ENCODE results near the gene HHAT.

Gene HHAT

GRCh38 chr1:210303391-210303790 is 25.3 kb upstream of the HHAT start:
- no peak overlapping the region for H2BK120ac ChIP-seq (ENCODE audit: low read depth, low read length)
- H4K8ac ChIP-seq (ENCODE audit: low read depth, low read length), result no peak overlapping the region
- H2BK15ac ChIP-seq (ENCODE audit: low read length), result peak overlapping the region; percentile 75
- WGBS, 2 donors (ENCODE audit: extremely low coverage in 2 of 2, insufficient read length in 2 of 2, insufficient replicate concordance in 1 of 2), result no CpG with 5 or more reads among the region's 8 CpGs
- DNase-seq (ENCODE audit: low spot score), result no peak
- peak overlapping the region; percentile 76 for H2AK5ac ChIP-seq (ENCODE audit: low read depth, low read length)
- peaks cover 0 to 11% of the 10 kb centered on the region in 2 donors for H3K4me1 ChIP-seq (ENCODE audit: control insufficient read depth in 2 of 2, insufficient read depth in 1 of 2, low read depth in 1 of 2, low read length in 2 of 2)
- no peak overlapping the region for H3K4me3 ChIP-seq (ENCODE audit: low read length in 2 of 2)
- no peaks in the 10 kb centered on the region for H3K9me3 ChIP-seq (replicated peaks in 1 of 2; ENCODE audit: control insufficient read depth in 2 of 2, insufficient read depth in 1 of 2, low read depth in 1 of 2, low read length in 2 of 2)
- peak overlapping the region; percentile 65 for H3K18ac ChIP-seq (ENCODE audit: low read length)
- peak overlapping the region; percentile 95 for H2BK12ac ChIP-seq (ENCODE audit: low read length)
- H3K79me1 ChIP-seq (ENCODE audit: low read depth, low read length), result no peaks in the 10 kb centered on the region
- H3K14ac ChIP-seq (ENCODE audit: low read length), result no peak overlapping the region
- H4K91ac ChIP-seq (ENCODE audit: low read depth, low read length, poor library complexity), result no peak overlapping the region
- H3K4ac ChIP-seq (ENCODE audit: low read length), result no peak overlapping the region
- H3K23ac ChIP-seq (ENCODE audit: low read depth, low read length, poor library complexity), result peak overlapping the region; percentile 71
- H3K36me3 ChIP-seq (replicated peaks in 1 of 2; ENCODE audit: control insufficient read depth in 2 of 2, insufficient read depth in 2 of 2, low read length in 2 of 2), result no peaks in the 10 kb centered on the region
- H3K27ac ChIP-seq (replicated peaks; ENCODE audit: low read length), result no peak overlapping the region
- H3K9ac ChIP-seq (ENCODE audit: low read depth, low read length, poor library complexity), result peak overlapping the region; percentile 34
- H3K4me2 ChIP-seq (ENCODE audit: insufficient read depth, low read length, poor library complexity, severe bottlenecking), result no peak overlapping the region
- H2AFZ ChIP-seq (ENCODE audit: low read length), result no peak overlapping the region
- no peak overlapping the region for H2BK5ac ChIP-seq (ENCODE audit: low read length)
- H3K27me3 ChIP-seq (ENCODE audit: control insufficient read depth in 3 of 3, insufficient read depth in 3 of 3, low read depth in 1 of 3, low read length in 3 of 3), result peaks cover 0 to 29% (median 0%) of the 10 kb centered on the region in 3 experiments

DNA sequence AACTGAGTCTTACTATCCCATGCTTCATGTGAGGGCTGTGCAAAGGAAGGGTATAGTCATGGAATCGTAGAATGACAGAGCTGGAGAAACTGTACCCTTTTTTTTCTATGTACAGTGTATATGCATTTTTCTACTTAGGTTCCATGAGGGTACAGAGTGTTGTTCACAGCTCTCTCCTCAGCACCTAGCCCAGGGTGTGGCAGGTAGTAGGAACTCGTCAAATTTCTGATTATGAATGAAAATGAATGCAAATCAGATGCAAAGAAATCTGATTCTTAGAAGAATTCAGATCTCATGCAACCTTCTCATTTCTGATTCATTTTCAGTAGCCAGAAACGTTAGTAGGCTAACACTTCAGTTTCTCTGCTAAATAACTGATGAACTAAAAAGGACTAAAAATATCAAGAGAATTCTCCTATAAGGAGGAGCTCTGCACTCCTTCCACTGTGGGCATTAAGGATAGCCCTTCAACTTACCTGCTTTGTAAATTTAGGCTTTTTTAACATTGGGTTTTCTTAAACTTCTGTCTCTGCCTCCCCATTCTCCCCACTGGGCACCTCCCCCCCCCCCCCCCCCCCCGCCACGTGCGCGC is 18.0 kb upstream of the HHAT start:
- Histone ChIP-seq H3K4me3 (ENCODE audit: low read length in 2 of 2) (no peak overlapping the region), H3K79me1 (ENCODE audit: low read depth, low read length) (no peaks in the 10 kb centered on the region), H4K91ac (ENCODE audit: low read depth, low read length, poor library complexity) (no peak overlapping the region), H3K18ac (ENCODE audit: low read length) (no peak overlapping the region), H3K36me3 (replicated peaks in 1 of 2; ENCODE audit: control insufficient read depth in 2 of 2, insufficient read depth in 2 of 2, low read length in 2 of 2) (no peaks in the 10 kb centered on the region), H3K9ac (ENCODE audit: low read depth, low read length, poor library complexity) (no peak overlapping the region), H3K23ac (ENCODE audit: low read depth, low read length, poor library complexity) (no peak overlapping the region), H3K4me1 (ENCODE audit: control insufficient read depth in 2 of 2, insufficient read depth in 1 of 2, low read depth in 1 of 2, low read length in 2 of 2) (peaks cover 0 to 3% of the 10 kb centered on the region in 2 donors), H3K14ac (ENCODE audit: low read length) (no peak overlapping the region), H3K27ac (replicated peaks; ENCODE audit: low read length) (no peak overlapping the region), H3K4me2 (ENCODE audit: insufficient read depth, low read length, poor library complexity, severe bottlenecking) (peak overlapping the region; percentile 56), H3K4ac (ENCODE audit: low read length) (no peak overlapping the region), H3K27me3 (ENCODE audit: control insufficient read depth in 3 of 3, insufficient read depth in 3 of 3, low read depth in 1 of 3, low read length in 3 of 3) (no peaks in the 10 kb centered on the region), H2BK15ac (ENCODE audit: low read length) (no peak overlapping the region), H3K9me3 (replicated peaks in 1 of 2; ENCODE audit: control insufficient read depth in 2 of 2, insufficient read depth in 1 of 2, low read depth in 1 of 2, low read length in 2 of 2) (no peaks in the 10 kb centered on the region), H2BK12ac (ENCODE audit: low read length) (no peak overlapping the region), H2AFZ (ENCODE audit: low read length) (peak overlapping the region; percentile 97), H2BK120ac (ENCODE audit: low read depth, low read length) (no peak overlapping the region), H2BK5ac (ENCODE audit: low read length) (no peak overlapping the region), H2AK5ac (ENCODE audit: low read depth, low read length) (no peak overlapping the region), H4K8ac (ENCODE audit: low read depth, low read length) (no peak overlapping the region)
- WGBS, 2 donors (ENCODE audit: extremely low coverage in 2 of 2, insufficient read length in 2 of 2, insufficient replicate concordance in 1 of 2), result no CpG with 5 or more reads among the region's 7 CpGs
- DNase-seq (ENCODE audit: low spot score), result no peak

GRCh38 chr1:210311726-210312493 is 16.8 kb upstream of the HHAT start:
- Histone ChIP-seq H3K9ac (ENCODE audit: low read depth, low read length, poor library complexity) (no peak overlapping the region), H3K4me1 (ENCODE audit: control insufficient read depth in 2 of 2, insufficient read depth in 1 of 2, low read depth in 1 of 2, low read length in 2 of 2) (peaks cover 0 to 3% of the 10 kb centered on the region in 2 donors)

DNA sequence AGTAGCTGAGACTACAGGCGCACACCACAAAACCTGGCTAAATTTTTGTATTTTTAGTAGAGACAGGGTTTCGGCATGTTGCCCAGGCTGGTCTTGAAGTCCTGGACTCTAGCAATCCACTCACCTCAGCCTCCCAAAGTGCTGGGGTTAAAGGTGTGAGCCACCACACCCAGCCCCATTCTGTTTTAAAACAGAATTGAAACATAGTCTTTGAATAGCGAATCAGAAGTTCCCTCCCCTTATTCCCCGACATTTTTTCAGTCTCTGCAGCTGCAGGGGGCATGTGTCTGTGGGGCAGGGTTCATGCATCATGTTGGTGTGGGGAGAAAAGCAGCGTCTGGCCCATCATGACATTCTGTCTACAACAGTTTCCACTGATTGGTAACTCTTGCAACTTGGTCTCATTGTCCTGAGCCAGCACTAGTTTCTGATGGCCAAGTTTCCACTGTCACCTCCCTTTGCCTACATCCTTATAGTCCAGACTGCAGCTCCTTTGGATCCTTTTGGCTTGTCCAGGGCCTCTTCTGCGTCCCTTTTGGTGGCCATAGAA is 15.6 kb upstream of the HHAT start:
- no peak overlapping the region for H2BK12ac ChIP-seq (ENCODE audit: low read length)
- no peak overlapping the region for H3K9ac ChIP-seq (ENCODE audit: low read depth, low read length, poor library complexity)
- no peak overlapping the region for H3K27ac ChIP-seq (replicated peaks; ENCODE audit: low read length)
- no peak overlapping the region for H2BK120ac ChIP-seq (ENCODE audit: low read depth, low read length)
- H3K18ac ChIP-seq (ENCODE audit: low read length), result no peak overlapping the region
- H3K14ac ChIP-seq (ENCODE audit: low read length), result no peak overlapping the region
- no peak overlapping the region for H2BK5ac ChIP-seq (ENCODE audit: low read length)
- H4K91ac ChIP-seq (ENCODE audit: low read depth, low read length, poor library complexity), result no peak overlapping the region
- H3K36me3 ChIP-seq (replicated peaks in 1 of 2; ENCODE audit: control insufficient read depth in 2 of 2, insufficient read depth in 2 of 2, low read length in 2 of 2), result no peaks in the 10 kb centered on the region
- no peak overlapping the region for H3K4ac ChIP-seq (ENCODE audit: low read length)
- H3K27me3 ChIP-seq (ENCODE audit: control insufficient read depth in 3 of 3, insufficient read depth in 3 of 3, low read depth in 1 of 3, low read length in 3 of 3), result no peaks in the 10 kb centered on the region
- no peaks in the 10 kb centered on the region for H3K79me1 ChIP-seq (ENCODE audit: low read depth, low read length)
- H3K4me2 ChIP-seq (ENCODE audit: insufficient read depth, low read length, poor library complexity, severe bottlenecking), result no peak overlapping the region
- no CpG with 5 or more reads among the region's 6 CpGs for WGBS, 2 donors (ENCODE audit: extremely low coverage in 2 of 2, insufficient read length in 2 of 2, insufficient replicate concordance in 1 of 2)
- DNase-seq (ENCODE audit: low spot score), result no peak
- H3K23ac ChIP-seq (ENCODE audit: low read depth, low read length, poor library complexity), result no peak overlapping the region
- no peak overlapping the region for H2BK15ac ChIP-seq (ENCODE audit: low read length)
- H3K4me1 ChIP-seq (ENCODE audit: control insufficient read depth in 2 of 2, insufficient read depth in 1 of 2, low read depth in 1 of 2, low read length in 2 of 2), result peaks cover 0 to 3% of the 10 kb centered on the region in 2 donors
- H2AK5ac ChIP-seq (ENCODE audit: low read depth, low read length), result no peak overlapping the region
- H3K4me3 ChIP-seq (ENCODE audit: low read length in 2 of 2), result no peak overlapping the region
- H2AFZ ChIP-seq (ENCODE audit: low read length), result no peak overlapping the region
- no peak overlapping the region for H4K8ac ChIP-seq (ENCODE audit: low read depth, low read length)
- no peaks in the 10 kb centered on the region for H3K9me3 ChIP-seq (replicated peaks in 1 of 2; ENCODE audit: control insufficient read depth in 2 of 2, insufficient read depth in 1 of 2, low read depth in 1 of 2, low read length in 2 of 2)

More at GRCh38 chr1:210311726-210312493, 16.8 kb upstream of the HHAT start:
- Histone ChIP-seq H4K91ac (ENCODE audit: low read depth, low read length, poor library complexity) (no peak overlapping the region), H3K4me3 (ENCODE audit: low read length in 2 of 2) (peak overlapping the region; percentile 42 to 79), H3K4ac (ENCODE audit: low read length) (no peak overlapping the region), H3K14ac (ENCODE audit: low read length) (no peak overlapping the region), H3K23ac (ENCODE audit: low read depth, low read length, poor library complexity) (no peak overlapping the region), H3K18ac (ENCODE audit: low read length) (no peak overlapping the region), H3K79me1 (ENCODE audit: low read depth, low read length) (no peaks in the 10 kb centered on the region), H2BK15ac (ENCODE audit: low read length) (no peak overlapping the region), H3K4me2 (ENCODE audit: insufficient read depth, low read length, poor library complexity, severe bottlenecking) (peak overlapping the region; percentile 27), H2BK12ac (ENCODE audit: low read length) (no peak overlapping the region), H2BK5ac (ENCODE audit: low read length) (no peak overlapping the region), H2AFZ (ENCODE audit: low read length) (peak overlapping the region; percentile 97), H3K27ac (replicated peaks; ENCODE audit: low read length) (no peak overlapping the region), H2AK5ac (ENCODE audit: low read depth, low read length) (no peak overlapping the region), H3K36me3 (replicated peaks in 1 of 2; ENCODE audit: control insufficient read depth in 2 of 2, insufficient read depth in 2 of 2, low read length in 2 of 2) (no peaks in the 10 kb centered on the region), H3K9me3 (replicated peaks in 1 of 2; ENCODE audit: control insufficient read depth in 2 of 2, insufficient read depth in 1 of 2, low read depth in 1 of 2, low read length in 2 of 2) (no peaks in the 10 kb centered on the region), H4K8ac (ENCODE audit: low read depth, low read length) (no peak overlapping the region), H3K27me3 (ENCODE audit: control insufficient read depth in 3 of 3, insufficient read depth in 3 of 3, low read depth in 1 of 3, low read length in 3 of 3) (no peaks in the 10 kb centered on the region), H2BK120ac (ENCODE audit: low read depth, low read length) (no peak overlapping the region)
- no peak for DNase-seq (ENCODE audit: low spot score)
- no CpG with 5 or more reads among the region's 18 CpGs for WGBS, 2 donors (ENCODE audit: extremely low coverage in 2 of 2, insufficient read length in 2 of 2, insufficient replicate concordance in 1 of 2)
